Gastroesophageal sphincter (tissue), 3 donors: ENCODE data around the gene LDB3.

Experiments
- POLR2A ChIP-seq, 2 donors: fragments of 450-650 bp; IDR thresholded peaks; one replicate each; pipeline ENCODE4 v1.6.1; 2017; ENCODE audit warnings: antibody characterized with exemption in 2 of 2, mild to moderate bottlenecking in 2 of 2, moderate library complexity in 1 of 2
- POLR2AphosphoS5 ChIP-seq: sonication (generic); formaldehyde crosslinking; IDR thresholded peaks from one replicate; pipeline ENCODE4 v1.6.1; 2017; ENCODE audit warnings: antibody characterized with exemption
- TF ChIP-seq, protein P1 (sequence below), 4 experiments: fragments of 200-600 bp in 2 of 4; fragments of 450-650 bp in 2 of 4; sonication (generic) in 1 of 4; IDR thresholded peaks; one replicate each; pipeline ENCODE4 v1.5.1; 2017 to 2019; ENCODE audit warnings: antibody characterized with exemption in 4 of 4, mild to moderate bottlenecking in 2 of 4, moderate library complexity in 2 of 4

GRCh38 chr10:86685893-86686632 is 17.8 kb downstream of the LDB3 start:
- TF ChIP-seq, protein P1, sequence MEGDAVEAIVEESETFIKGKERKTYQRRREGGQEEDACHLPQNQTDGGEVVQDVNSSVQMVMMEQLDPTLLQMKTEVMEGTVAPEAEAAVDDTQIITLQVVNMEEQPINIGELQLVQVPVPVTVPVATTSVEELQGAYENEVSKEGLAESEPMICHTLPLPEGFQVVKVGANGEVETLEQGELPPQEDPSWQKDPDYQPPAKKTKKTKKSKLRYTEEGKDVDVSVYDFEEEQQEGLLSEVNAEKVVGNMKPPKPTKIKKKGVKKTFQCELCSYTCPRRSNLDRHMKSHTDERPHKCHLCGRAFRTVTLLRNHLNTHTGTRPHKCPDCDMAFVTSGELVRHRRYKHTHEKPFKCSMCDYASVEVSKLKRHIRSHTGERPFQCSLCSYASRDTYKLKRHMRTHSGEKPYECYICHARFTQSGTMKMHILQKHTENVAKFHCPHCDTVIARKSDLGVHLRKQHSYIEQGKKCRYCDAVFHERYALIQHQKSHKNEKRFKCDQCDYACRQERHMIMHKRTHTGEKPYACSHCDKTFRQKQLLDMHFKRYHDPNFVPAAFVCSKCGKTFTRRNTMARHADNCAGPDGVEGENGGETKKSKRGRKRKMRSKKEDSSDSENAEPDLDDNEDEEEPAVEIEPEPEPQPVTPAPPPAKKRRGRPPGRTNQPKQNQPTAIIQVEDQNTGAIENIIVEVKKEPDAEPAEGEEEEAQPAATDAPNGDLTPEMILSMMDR (IDR thresholded peaks at IDR 0.05) = no peak
- TF ChIP-seq POLR2AphosphoS5 = no peak
- no peak for TF ChIP-seq POLR2A (IDR thresholded peaks at IDR 0.05)
